GM19328 (cell line): ENCODE measurements around the gene NFKBIA.
"Not testable (repeated sequence)": the region's sequence is repeated elsewhere in the genome, so short reads cannot be mapped to it uniquely, and the experiment has no call there.

Experiments used
- ATAC-seq: cut with Tn5 transposase; IDR thresholded peaks from one replicate; pipeline ENCODE4 v1.9.1; 2021; ENCODE audit warnings: mild to moderate bottlenecking, moderate library complexity; ENCODE audit not compliant: unreplicated experiment

The NFKBIA gene

DNA sequence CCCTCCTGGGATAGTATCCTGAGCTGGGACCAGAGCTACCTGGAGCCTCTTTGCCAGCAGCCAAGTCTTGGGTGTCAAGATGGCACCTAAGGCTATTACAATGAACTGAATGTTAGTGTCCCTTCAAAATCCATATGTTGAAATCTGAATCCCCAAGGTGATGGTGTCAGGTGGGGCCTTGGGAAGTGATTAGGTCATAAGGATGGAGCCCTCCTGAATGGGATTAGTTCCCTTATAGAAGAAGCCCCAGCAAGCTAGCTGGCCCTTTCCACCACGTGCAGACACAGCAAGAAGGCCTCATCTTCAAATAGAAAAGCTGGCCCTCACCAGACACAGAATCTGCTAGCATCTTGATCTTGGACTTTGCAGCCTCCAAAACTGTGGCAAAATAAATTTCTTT, 12.4 kb downstream of the NFKBIA start:
- no peak for ATAC-seq

GRCh38 chr14:35391388-35391710, 13.2 kb downstream of the NFKBIA start:
- ATAC-seq = no peak

DNA sequence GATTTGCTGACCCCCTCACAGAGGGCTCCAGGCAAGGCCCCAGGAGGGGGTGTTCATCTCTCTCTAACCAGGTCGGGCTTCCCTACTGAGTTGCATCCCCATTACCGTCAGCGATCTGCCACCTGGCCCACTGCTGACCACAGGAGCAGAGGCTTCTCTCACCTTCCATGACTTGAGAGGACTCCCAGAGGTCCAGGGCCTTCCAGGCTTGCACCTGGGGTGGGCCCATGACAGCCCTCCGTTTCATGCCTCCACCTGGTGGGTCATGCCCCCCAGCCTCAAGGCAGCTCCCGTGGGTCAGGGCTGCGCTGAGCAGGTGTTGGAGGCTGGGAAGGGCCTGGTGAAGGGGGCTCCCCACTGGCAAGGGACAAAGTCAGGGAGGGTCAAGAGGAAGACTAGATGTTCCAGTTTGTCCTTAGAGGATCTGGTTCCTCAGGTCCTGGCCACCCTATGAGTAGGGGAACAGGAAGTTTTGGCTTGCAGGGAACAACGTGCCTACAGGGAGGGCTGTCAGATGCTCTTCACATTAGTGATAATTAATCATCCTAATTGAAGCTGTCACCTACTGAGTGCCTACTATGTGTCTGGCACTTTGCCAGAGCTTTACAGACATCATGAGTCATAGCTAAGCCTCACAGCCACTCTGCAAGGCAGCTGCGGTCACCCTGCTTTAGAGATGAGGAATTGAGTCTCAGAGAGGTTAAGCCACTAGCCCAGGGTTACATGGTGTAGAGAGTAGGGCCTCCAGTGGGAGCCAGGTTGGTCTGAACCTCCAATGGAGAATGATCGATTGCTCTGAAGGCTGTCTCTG, 13.8 kb downstream of the NFKBIA start:
- ATAC-seq = no peak

DNA sequence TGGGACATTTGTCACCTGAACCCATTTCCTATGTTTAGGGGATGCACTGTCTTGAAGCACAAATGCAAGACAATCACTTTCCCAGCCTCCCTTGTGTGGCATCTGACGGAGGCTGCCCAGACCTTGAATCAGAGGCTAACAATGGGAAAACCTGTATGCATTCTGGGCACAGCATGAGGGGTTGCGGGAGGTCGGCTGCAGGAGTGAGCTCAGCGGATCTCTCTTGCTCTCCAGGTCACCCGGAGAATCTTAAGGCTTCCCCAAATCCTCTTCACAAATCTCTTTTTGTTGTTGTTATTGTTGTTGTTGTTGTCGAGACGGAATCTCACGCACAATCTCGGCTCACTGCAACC, 15.3 kb downstream of the NFKBIA start:
- no peak for ATAC-seq

DNA sequence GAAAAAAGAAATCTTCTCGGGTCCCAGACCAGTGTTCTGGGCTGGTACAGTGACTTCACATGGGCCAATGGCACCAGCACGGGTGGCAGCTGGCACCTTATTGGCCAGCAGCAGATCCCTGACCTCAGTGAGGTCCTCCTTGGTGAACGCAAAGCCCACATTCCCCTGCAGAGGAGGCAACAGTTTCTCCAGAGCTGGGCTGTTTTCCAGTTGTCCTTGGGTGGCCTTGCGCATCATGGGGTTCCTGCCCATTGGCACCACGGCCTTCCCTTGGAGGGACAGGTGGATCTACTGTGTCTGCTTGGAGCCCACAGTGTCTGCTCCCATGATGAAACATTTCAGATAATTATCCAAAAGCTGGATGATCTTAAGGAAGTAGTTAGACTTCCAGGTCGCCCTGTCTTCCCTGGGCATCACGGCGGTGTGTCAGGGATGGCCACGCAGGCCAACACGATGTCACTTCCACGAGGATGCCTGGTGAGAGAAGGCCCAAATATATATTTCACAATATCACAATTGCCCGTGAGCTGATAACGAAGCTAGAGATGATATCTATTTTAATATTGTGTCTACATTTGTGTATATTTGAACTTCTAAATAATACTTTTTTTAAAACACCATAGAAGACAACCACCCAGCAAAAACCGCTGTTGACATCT, 15.8 kb downstream of the NFKBIA start:
- ATAC-seq = no peak

- ATAC-seq = no peak
Observed at GRCh38 chr14:35387713-35388579, 16.6 kb downstream of the NFKBIA start.

GRCh38 chr14:35387219-35387618, 17.3 kb downstream of the NFKBIA start:
- ATAC-seq = no peak

DNA sequence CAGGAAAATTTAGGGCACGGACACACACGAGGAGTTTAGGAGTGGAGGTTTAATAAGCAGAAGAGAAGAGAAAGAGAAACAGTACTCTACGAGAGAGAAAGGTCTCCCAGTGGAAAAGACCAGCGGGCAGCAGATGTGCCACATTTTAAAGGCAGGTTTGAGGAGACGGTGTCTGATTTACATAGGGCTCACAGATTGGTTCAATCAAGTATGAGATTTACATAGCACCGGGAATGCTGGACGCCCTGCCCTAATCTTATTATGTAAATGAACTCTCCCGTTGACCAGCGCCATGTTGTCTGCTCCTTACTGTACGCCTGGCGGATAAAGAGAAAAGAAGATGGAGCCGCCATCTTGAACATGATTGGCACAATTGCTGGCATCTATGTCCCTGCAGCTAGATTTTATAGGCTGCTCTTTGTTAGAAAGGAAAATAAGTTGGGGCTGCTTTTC, 17.9 kb downstream of the NFKBIA start:
- ATAC-seq = no peak

- no peak for ATAC-seq
Observed at GRCh38 chr14:35385042-35385839, 19.3 kb downstream of the NFKBIA start.

DNA sequence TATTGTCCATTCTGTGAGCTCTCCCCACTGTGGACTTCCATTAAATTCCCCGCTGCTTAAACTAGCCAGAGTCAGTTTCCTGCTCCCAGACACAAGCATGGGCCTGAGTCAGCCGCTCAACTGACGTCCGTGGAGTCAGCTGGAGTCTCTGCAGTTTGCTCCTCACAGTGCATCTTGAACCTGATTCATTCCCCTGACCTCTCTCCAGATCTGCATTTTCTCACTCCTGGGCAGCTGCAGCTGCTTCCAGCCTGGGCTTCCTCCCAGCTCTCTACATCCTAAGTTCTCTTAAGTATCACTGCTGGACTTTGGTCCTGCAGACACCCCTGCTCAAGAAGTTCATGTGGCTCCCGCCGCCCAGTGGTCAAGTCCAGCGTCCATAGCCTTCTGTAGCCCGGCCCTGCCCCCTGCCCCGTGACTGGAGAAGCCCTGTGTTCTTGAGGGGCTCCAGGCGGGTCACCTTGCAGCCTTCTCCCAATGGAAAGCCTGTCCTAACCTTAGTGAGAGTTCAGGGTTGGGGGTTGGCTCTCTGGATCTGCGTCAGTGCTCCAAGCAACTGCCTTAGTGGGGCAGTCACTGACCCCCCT, 20.0 kb downstream of the NFKBIA start:
- no peak for ATAC-seq

GRCh38 chr14:35383569-35384454, 20.7 kb downstream of the NFKBIA start:
- no peak for ATAC-seq

DNA sequence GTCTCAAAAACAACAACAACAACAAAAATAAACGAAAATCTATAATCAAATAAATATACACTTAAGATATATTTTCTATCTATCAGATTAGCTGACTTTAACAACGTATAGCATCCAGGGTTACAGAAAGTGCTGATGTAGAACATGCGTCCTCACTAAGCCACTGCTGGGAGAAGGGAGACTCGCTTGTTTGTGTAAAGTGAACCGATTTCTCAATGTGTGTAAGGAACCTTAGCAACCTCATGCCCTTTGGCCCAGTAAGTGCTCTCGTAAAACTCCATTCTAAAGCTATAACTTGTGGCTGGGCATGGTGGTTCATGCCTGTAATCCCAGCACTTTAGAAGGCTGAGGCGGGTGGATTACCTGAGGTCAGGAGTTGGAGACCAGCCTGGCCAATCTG, 23.8 kb downstream of the NFKBIA start:
- no peak for ATAC-seq

DNA sequence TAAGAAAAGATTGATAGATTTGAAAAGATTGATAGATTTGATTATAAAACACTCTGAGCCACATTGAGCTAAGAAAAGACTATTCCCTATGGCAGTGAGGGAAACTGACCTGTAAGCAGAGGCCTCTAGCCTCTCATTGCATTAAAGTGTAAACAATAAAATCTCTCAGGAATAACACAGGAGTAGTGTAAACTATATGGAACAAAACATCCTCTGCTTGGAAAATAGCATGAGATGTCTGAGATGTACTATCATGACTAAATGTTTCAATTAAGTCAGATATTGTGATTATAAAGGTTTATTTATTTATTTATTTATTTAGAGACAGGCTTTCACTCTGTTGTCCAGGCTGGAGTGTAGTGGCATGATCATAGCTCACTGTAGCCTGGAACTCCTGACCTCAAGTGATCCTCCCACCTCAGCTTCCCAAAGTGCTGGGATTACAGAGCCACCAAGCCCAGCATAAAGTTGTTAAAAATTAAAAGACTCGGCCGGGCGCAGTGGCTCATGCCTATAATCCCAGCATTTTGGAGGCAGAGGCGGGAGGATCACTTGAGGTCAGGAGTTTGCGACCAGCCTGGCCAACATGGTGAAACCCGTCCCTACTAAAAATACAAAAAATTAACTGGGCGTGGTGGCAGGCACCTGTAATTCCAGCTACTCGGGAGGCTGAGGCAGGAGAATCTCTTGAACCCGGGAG, 25.2 kb downstream of the NFKBIA start:
- not testable (repeated sequence) for ATAC-seq

- ATAC-seq = no peak
Observed at GRCh38 chr14:35378425-35379233, 25.9 kb downstream of the NFKBIA start.

DNA sequence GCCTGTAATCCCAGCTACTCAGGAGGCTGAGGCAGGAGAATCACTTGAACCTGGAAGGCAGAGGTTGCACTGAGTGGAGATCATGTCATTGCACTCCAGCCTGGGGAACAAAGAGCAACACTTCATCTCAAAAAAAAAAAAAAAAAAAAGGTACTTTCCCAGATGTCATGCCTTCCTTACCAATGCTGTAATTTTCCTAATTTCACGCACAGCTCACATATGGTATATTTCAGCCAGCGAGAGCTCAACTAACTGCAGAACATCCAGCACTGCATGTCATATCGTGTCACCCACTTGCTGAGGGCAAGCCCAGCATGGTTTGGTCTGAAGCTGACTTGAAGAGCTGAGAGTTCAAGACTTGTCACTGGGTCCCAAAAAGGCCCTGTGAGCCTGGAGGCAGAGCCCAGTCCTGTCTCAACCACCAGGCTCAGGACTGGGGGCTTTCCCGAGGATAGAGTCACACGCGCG, 29.0 kb downstream of the NFKBIA start:
- ATAC-seq = no peak

DNA sequence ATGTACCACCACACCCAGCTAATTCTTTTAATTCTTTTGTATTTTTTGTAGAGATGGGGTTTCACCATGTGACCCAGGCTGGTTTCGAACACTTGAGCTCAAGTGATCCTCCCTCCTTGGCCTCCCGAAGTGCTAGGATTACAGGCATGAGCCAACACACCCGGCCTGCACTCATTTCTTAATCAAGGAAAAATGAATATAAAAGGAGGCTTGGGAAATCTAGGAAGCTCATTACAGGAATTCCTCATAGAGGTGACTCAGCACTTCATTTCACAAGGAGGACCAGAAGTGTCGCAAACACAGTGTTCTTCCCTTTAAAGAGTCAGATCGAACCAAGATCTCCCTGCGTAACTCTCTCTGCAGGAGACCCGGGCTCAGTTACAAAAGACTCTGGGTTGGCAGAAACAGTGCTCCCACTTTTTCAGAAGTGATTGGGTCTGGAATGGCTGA, 30.3 kb downstream of the NFKBIA start:
- ATAC-seq = no peak

GRCh38 chr14:35373208-35373607, 31.3 kb downstream of the NFKBIA start:
- not testable (repeated sequence) for ATAC-seq

DNA sequence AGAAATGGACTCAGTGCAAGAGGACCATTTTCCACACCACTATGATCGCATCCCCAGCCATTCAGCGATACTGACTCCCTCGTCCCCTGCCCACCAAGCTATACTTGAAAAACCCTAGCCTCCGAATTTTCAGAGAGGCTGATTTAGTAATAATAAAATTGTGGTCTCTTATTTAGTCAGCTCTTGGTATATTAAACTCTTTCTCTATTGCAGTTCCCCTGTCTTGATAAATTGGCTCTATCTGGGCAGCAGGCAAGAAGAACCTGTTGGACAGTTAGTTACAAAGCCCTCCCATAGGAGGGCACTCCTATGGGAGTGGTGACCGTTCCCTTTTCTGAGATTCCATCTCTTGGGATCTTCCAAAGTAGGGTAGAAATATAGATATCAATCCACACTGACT, 33.6 kb downstream of the NFKBIA start:
- no peak for ATAC-seq
